H1 (cell line): ENCODE data around the gene DGKI.

Experiments used
- HDAC2 ChIP-seq, 2 experiments: fragments of 300-600 bp in 1 of 2; sonication (generic) in 1 of 2; IDR thresholded peaks; 2 replicates each; pipeline ENCODE4 v1.6.1; 2011 to 2012; ENCODE audit warnings: low read depth in 2 of 2, low read length in 2 of 2, mild to moderate bottlenecking in 2 of 2, moderate library complexity in 2 of 2, borderline replicate concordance in 1 of 2, inconsistent platforms in 1 of 2
- POLR2A ChIP-seq, 2 experiments: IDR thresholded peaks; 1 replicate in 1 of 2; 2 replicates in 1 of 2; pipeline ENCODE4 v1.6.1; 2011; ENCODE audit warnings: low read depth in 2 of 2, low read length in 2 of 2, mild to moderate bottlenecking in 2 of 2; ENCODE audit errors: control extremely low read depth in 1 of 2

GRCh38 chr7:137881607-137882260 lies 35.0 kb upstream of the DGKI start:
- TF ChIP-seq HDAC2 (IDR thresholded peaks at IDR 0.05; ENCODE audit: borderline replicate concordance in 1 of 2, low read depth in 2 of 2, low read length in 2 of 2) (no peak), POLR2A (IDR thresholded peaks at IDR 0.05; ENCODE audit: control extremely low read depth in 1 of 2, low read depth in 2 of 2, low read length in 2 of 2) (no peak)
